B cell (primary cell): ENCODE results near the gene ANKS1A. TPM values are rescaled to one million over a fixed set of nuclear protein-coding genes. Genes with fewer than 3 reads are reported as not detected.

Experiments used
- ATAC-seq: fragments of 200-7000 bp; cut with Tn5 transposase; one replicate; pipeline ENCODE4 v1.10.0; 2021; ENCODE audit warnings: low read depth, mild to moderate bottlenecking, moderate number of reproducible peaks, moderate library complexity
- CTCF ChIA-PET: fragments of 350-600 bp; sonication (Branson Sonifier 250); formaldehyde crosslinking; loops from one replicate; lab custom pipeline; 2021; ENCODE audit warnings: antibody characterized with exemption, inconsistent platforms; lab: Charles Lee
- POLR2A ChIA-PET: fragments of 350-600 bp; sonication (Branson Sonifier 250); formaldehyde crosslinking; loops from one replicate; lab custom pipeline; 2021; ENCODE audit warnings: antibody characterized with exemption; lab: Charles Lee
- DNase-seq: peaks from one replicate; pipeline ENCODE4 v3.0.0; 2013
- H2AFZ ChIP-seq: 2 replicates; pipeline ENCODE4 v1.6.1; 2012; ENCODE audit warnings: mild to moderate bottlenecking, low read depth, low read length; ENCODE audit not compliant: insufficient read depth, poor library complexity, severe bottlenecking
- H3K27ac ChIP-seq, 2 donors: 1 replicate in 1 of 2; 2 replicates in 1 of 2; pipeline ENCODE4 v1.5.1; 2012 to 2013; ENCODE audit warnings: low read length in 2 of 2, mild to moderate bottlenecking in 2 of 2, moderate library complexity in 1 of 2
- H3K27me3 ChIP-seq, 4 experiments: fragments of 200-600 bp in 1 of 4; sonication (generic) in 1 of 4; replicated peaks in 1 of 4; 1 replicate in 2 of 4; 2 replicates in 2 of 4; pipeline versions ENCODE4 v1.6.1 to v1.7.0; 2013 to 2016; ENCODE audit warnings: low read length in 3 of 4, mild to moderate bottlenecking in 2 of 4, mixed read lengths in 1 of 4, moderate library complexity in 1 of 4; ENCODE audit not compliant: insufficient read depth in 4 of 4, control insufficient read depth in 3 of 4; ENCODE audit errors: control extremely low read depth in 1 of 4
- H3K36me3 ChIP-seq, 2 experiments: replicated peaks in 1 of 2; 1 replicate in 1 of 2; 2 replicates in 1 of 2; pipeline versions ENCODE4 v1.6.1 to v1.7.1; 2013; ENCODE audit warnings: low read length in 1 of 2; ENCODE audit not compliant: insufficient read depth in 2 of 2, control insufficient read depth in 1 of 2; ENCODE audit errors: control extremely low read depth in 1 of 2, extremely low read depth in 1 of 2
- H3K4me1 ChIP-seq, 2 donors: fragments of 200-600 bp in 1 of 2; sonication (generic) in 1 of 2; 1 replicate in 1 of 2; 2 replicates in 1 of 2; pipeline versions ENCODE4 v1.5.1 to v1.6.1; 2013 to 2017; ENCODE audit warnings: low read length in 2 of 2; ENCODE audit not compliant: control insufficient read depth in 2 of 2, insufficient read depth in 2 of 2
- H3K4me2 ChIP-seq: replicated peaks from 2 replicates; pipeline ENCODE3; 2012; ENCODE audit warnings: mild to moderate bottlenecking, low read depth, low read length; ENCODE audit not compliant: poor library complexity, severe bottlenecking
- H3K4me3 ChIP-seq, 5 experiments: fragments of 200-600 bp in 1 of 5; sonication (generic) in 1 of 5; 1 replicate in 3 of 5; 2 replicates in 2 of 5; pipeline versions ENCODE4 v1.5.1 to v1.7.0; 2011 to 2016; ENCODE audit warnings: low read length in 4 of 5, mild to moderate bottlenecking in 4 of 5, low read depth in 2 of 5, control low read depth in 1 of 5, moderate library complexity in 1 of 5; ENCODE audit not compliant: insufficient read depth in 1 of 5; ENCODE audit errors: control extremely low read depth in 1 of 5, extremely low read depth in 1 of 5
- H3K79me2 ChIP-seq: fragments of 200-600 bp; sonication (generic); one replicate; pipeline ENCODE4 v1.6.0; 2016; ENCODE audit warnings: low read length; ENCODE audit not compliant: control insufficient read depth, insufficient read depth
- H3K9ac ChIP-seq: fragments of 200-600 bp; sonication (generic); 2 replicates; pipeline ENCODE4 v1.6.1; 2017; ENCODE audit warnings: mild to moderate bottlenecking, low read length, moderate library complexity
- H3K9me3 ChIP-seq, 3 donors: one replicate each; pipeline versions ENCODE4 v1.6.1 to v1.7.1; 2013; ENCODE audit warnings: low read length in 2 of 3; ENCODE audit not compliant: control insufficient read depth in 2 of 3, insufficient read depth in 1 of 3; ENCODE audit errors: control extremely low read depth in 1 of 3
- H4K20me1 ChIP-seq: 2 replicates; pipeline ENCODE4 v1.6.0; 2012; ENCODE audit warnings: mild to moderate bottlenecking, low read length; ENCODE audit not compliant: insufficient read depth, control insufficient read depth, poor library complexity, severe bottlenecking
- H3K27ac Mint-ChIP-seq: one replicate; pipeline ENCODE4 v1.8.0; 2021; ENCODE audit warnings: mixed read lengths
- H3K27me3 Mint-ChIP-seq: one replicate; pipeline ENCODE4 v1.8.0; 2021; ENCODE audit warnings: mixed read lengths
- H3K4me1 Mint-ChIP-seq: one replicate; pipeline ENCODE4 v1.8.0; 2021; ENCODE audit warnings: mixed read lengths
- H3K4me3 Mint-ChIP-seq: one replicate; pipeline ENCODE4 v1.8.0; 2021; ENCODE audit warnings: mixed read lengths
- H3K9me3 Mint-ChIP-seq: one replicate; pipeline ENCODE4 v1.8.0; 2022; ENCODE audit warnings: mixed read lengths; ENCODE audit not compliant: insufficient read depth
- EZH2 ChIP-seq: IDR thresholded peaks from 2 replicates; pipeline ENCODE4 v1.6.1; 2012; ENCODE audit warnings: borderline replicate concordance, low read depth, mild to moderate bottlenecking, moderate library complexity, low read length; ENCODE audit not compliant: insufficient read depth, poor library complexity, severe bottlenecking
- WGBS: methylation state at CpG from one replicate; pipeline ENCODE4 v1.1.5; 2013; ENCODE audit warnings: missing lambda C conversion rate; ENCODE audit not compliant: insufficient coverage; 5-methylcytosine and 5-hydroxymethylcytosine counted together
- intact Hi-C: fragments of 100-400 bp; cut with micrococcal nuclease; formaldehyde crosslinking; loops from one replicate; pipeline ENCODE4 v1.10.0; 2022
- polyA minus RNA-seq: library from RNA; depleted of rRNA, polyadenylated mRNA; stranded (reverse); fragments of >200 nt; gene quantifications from 2 replicates; pipeline ENCODE4 v1.2.3, GENCODE V29; 2012
- polyA plus RNA-seq: library from polyadenylated mRNA; depleted of rRNA; stranded (reverse); fragments of >200 nt; gene quantifications from 2 replicates; pipeline ENCODE4 v1.2.3, GENCODE V29; 2012
- total RNA-seq, 2 donors: library from RNA; stranded (reverse); fragments of 120-200 nt in 1 of 2; gene quantifications; 1 replicate in 1 of 2; 2 replicates in 1 of 2; pipeline versions ENCODE4 v1.2.3 to v1.2.4, GENCODE V29; 2013 to 2022
- TF ChIP-seq, protein P1 (sequence below): fragments of 200-600 bp; IDR thresholded peaks from one replicate; pipeline ENCODE4 v1.8.0; 2022; ENCODE audit warnings: antibody characterized with exemption, mild to moderate bottlenecking

ANKS1A gene, protein sequence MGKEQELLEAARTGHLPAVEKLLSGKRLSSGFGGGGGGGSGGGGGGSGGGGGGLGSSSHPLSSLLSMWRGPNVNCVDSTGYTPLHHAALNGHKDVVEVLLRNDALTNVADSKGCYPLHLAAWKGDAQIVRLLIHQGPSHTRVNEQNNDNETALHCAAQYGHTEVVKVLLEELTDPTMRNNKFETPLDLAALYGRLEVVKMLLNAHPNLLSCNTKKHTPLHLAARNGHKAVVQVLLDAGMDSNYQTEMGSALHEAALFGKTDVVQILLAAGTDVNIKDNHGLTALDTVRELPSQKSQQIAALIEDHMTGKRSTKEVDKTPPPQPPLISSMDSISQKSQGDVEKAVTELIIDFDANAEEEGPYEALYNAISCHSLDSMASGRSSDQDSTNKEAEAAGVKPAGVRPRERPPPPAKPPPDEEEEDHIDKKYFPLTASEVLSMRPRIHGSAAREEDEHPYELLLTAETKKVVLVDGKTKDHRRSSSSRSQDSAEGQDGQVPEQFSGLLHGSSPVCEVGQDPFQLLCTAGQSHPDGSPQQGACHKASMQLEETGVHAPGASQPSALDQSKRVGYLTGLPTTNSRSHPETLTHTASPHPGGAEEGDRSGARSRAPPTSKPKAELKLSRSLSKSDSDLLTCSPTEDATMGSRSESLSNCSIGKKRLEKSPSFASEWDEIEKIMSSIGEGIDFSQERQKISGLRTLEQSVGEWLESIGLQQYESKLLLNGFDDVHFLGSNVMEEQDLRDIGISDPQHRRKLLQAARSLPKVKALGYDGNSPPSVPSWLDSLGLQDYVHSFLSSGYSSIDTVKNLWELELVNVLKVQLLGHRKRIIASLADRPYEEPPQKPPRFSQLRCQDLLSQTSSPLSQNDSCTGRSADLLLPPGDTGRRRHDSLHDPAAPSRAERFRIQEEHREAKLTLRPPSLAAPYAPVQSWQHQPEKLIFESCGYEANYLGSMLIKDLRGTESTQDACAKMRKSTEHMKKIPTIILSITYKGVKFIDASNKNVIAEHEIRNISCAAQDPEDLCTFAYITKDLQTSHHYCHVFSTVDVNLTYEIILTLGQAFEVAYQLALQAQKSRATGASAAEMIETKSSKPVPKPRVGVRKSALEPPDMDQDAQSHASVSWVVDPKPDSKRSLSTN
- total RNA-seq: 18.4 and 19.7 TPM in 2 replicates
- 5.4 TPM for total RNA-seq (2013)
- polyA plus RNA-seq: 3.4 and 3.6 TPM in 2 replicates
- polyA minus RNA-seq: 8.1 and 9.9 TPM in 2 replicates

DNA sequence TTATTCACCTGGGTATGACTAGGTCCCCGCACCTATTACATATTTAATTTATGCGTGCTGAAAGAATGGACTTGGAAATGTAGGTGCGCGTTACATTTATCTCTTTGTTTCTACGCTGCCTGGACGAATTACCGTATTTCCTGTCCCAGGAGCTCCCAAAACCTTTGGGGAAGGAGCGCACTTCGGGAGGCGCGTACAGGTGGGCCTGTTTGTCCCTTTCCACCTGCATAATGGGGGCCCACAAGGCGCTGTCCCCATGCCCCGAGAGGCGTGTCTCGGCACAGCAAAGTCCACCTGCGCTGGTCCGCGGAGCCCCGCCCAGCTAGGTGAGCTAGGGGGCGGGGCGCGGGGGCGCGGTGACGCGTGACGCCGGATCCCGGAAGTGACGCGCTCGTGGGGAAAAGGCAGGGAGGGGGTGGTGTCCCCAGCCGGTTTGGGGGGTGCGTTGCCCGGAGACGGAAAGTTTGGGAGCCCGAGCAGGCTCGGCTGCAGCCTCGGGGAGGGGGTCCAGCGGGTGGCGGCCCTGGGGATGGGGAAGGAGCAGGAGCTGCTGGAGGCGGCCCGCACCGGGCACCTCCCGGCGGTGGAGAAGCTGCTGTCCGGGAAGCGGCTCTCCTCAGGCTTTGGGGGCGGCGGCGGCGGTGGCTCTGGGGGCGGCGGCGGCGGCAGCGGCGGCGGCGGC, at the start of gene ANKS1A:
ANKS1A (plus strand) TSS at position 382 of the 682 bp plus-strand sequence; CDS start at position 530, 148 bp downstream.
- Histone ChIP-seq H4K20me1 (no peaks in the 10 kb centered on the region), H3K27me3 (no peaks in the 10 kb centered on the region), H3K27ac (peak within 1 kb of the TSS; percentile 76 to 92), H3K4me3 (peak within 1 kb of the TSS; percentile 61 to 99 (median 80)), H3K4me2 (peak within 1 kb of the TSS; percentile 83), H3K79me2 (peaks cover 86% of the 10 kb centered on the region), H3K4me1 (peaks cover 21 to 28% of the 10 kb centered on the region in 2 donors), H3K9ac (peak within 1 kb of the TSS; percentile 92), H3K36me3 (peaks cover 0 to 7% of the 10 kb centered on the region in 2 experiments), H2AFZ (peak within 1 kb of the TSS; percentile 83), H3K9me3 (no peaks in the 10 kb centered on the region)
- peaks cover 43% of the 10 kb centered on the region for H3K4me1 Mint-ChIP-seq
- WGBS: under 1% methylated on average over 59 of the region's 60 CpGs
- intact Hi-C loops: loop anchor here (1.0 to 10.0 kb wide), 6 partner anchors 24 to 654 kb away; partner anchors contain the start of genes BLTP3A, HMGA1, ILRUN and SNRPC
- H3K4me3 Mint-ChIP-seq: peak within 1 kb of the TSS; percentile 99
- peak within 1 kb of the TSS; percentile 92 for H3K27ac Mint-ChIP-seq
- no peak for TF ChIP-seq EZH2
- TF ChIP-seq, protein P1, sequence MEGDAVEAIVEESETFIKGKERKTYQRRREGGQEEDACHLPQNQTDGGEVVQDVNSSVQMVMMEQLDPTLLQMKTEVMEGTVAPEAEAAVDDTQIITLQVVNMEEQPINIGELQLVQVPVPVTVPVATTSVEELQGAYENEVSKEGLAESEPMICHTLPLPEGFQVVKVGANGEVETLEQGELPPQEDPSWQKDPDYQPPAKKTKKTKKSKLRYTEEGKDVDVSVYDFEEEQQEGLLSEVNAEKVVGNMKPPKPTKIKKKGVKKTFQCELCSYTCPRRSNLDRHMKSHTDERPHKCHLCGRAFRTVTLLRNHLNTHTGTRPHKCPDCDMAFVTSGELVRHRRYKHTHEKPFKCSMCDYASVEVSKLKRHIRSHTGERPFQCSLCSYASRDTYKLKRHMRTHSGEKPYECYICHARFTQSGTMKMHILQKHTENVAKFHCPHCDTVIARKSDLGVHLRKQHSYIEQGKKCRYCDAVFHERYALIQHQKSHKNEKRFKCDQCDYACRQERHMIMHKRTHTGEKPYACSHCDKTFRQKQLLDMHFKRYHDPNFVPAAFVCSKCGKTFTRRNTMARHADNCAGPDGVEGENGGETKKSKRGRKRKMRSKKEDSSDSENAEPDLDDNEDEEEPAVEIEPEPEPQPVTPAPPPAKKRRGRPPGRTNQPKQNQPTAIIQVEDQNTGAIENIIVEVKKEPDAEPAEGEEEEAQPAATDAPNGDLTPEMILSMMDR: no peak
- no peaks in the 10 kb centered on the region for H3K27me3 Mint-ChIP-seq
- ChIA-PET CTCF (interaction anchor here (0.6 to 1.3 kb wide), 3 partner anchors 97 to 1281 kb away, joined by 3 to 5 read pairs (median 4); partner anchors contain the start of genes BLTP3A and SNRPC), POLR2A (interaction anchor here (0.6 kb wide), 1 partner anchor 468 kb away, joined by 4 read pairs; no protein-coding TSS in a partner anchor)
- DNase-seq (peak; percentile 92), ATAC-seq (peak; percentile 81)
- H3K9me3 Mint-ChIP-seq: peaks cover 3% of the 10 kb centered on the region
